HCT116 (cell line): ENCODE data around the gene OR2AJ1. TPM values are rescaled to one million over a fixed set of nuclear protein-coding genes. Genes with fewer than 3 reads are reported as not detected.

ENCODE experiments used
- ATAC-seq: fragments of 200-7000 bp; cut with Tn5 transposase; 2 replicates; pipeline ENCODE4 v1.9.1; 2020; ENCODE audit warnings: mild to moderate bottlenecking, moderate library complexity
- BruUV-seq: library from RNA; stranded (reverse); fragments of 400-500 nt; replicated peaks from 2 replicates; lab custom pipeline; 2021; lab: Mats Ljungman, UMichigan
- CTCF ChIA-PET: fragments of 300-600 bp; sonication (Branson Sonifier 250); formaldehyde crosslinking; loops from one replicate; lab custom pipeline; 2021; ENCODE audit warnings: antibody characterized with exemption; lab: Charles Lee
- POLR2A ChIA-PET: fragments of 300-600, 350-600 bp; sonication (Branson Sonifier 250); formaldehyde crosslinking; loops from one replicate; lab custom pipeline; 2021; ENCODE audit warnings: antibody characterized with exemption; lab: Charles Lee
- RAD21 ChIA-PET, 2 experiments: fragments of 300-600 bp; sonication (Branson Sonifier 250); formaldehyde crosslinking; loops; one replicate each; lab custom pipeline; 2023; ENCODE audit warnings: low total read pairs in 2 of 2; ENCODE audit not compliant: uncharacterized antibody in 2 of 2, unreplicated experiment in 2 of 2, low non-redundant PET in 1 of 2; lab: Charles Lee
- DNase-seq: peaks from one replicate; pipeline ENCODE4 v3.0.0-alpha.2; 2010; ENCODE audit warnings: low read depth, low spot score
- H2AFZ ChIP-seq: fragments of 200-600 bp; shearing (Covaris generic), sonication (generic); 2 replicates; pipeline ENCODE4 v1.6.1; 2017; ENCODE audit warnings: low read depth, mixed run types, mixed read lengths, antibody characterized with exemption, low read length; ENCODE audit not compliant: poor library complexity, severe bottlenecking
- H3K27ac ChIP-seq: 2 replicates; pipeline ENCODE4 v1.5.1; 2012; ENCODE audit warnings: low read depth, low read length
- H3K27me3 ChIP-seq: fragments of 200-600 bp; sonication (generic); 2 replicates; pipeline ENCODE4 v1.6.1; 2016; ENCODE audit warnings: mixed run types, low read length, mixed read lengths; ENCODE audit not compliant: insufficient read depth
- H3K36me3 ChIP-seq, 2 experiments: fragments of 200-500 bp in 1 of 2; fragments of 200-600 bp in 1 of 2; sonication (Bioruptor generic) in 1 of 2; sonication (generic) in 1 of 2; 2 replicates each; pipeline versions ENCODE4 v1.5.1 to v1.6.1; 2014 to 2016; ENCODE audit warnings: low read length in 2 of 2, inconsistent platforms in 1 of 2, mixed read lengths in 1 of 2, mixed run types in 1 of 2; ENCODE audit not compliant: insufficient read depth in 2 of 2, control insufficient read depth in 1 of 2
- H3K4me1 ChIP-seq, 2 experiments: fragments of 200-600 bp in 1 of 2; sonication (generic) in 1 of 2; 2 replicates each; pipeline versions ENCODE4 v1.5.1 to v1.6.1; 2012 to 2017; ENCODE audit warnings: low read length in 2 of 2, inconsistent platforms in 1 of 2, mild to moderate bottlenecking in 1 of 2, mixed read lengths in 1 of 2, mixed run types in 1 of 2, moderate library complexity in 1 of 2; ENCODE audit not compliant: insufficient read depth in 2 of 2, control insufficient read depth in 1 of 2
- H3K4me2 ChIP-seq: fragments of 200-600 bp; sonication (generic); 2 replicates; pipeline ENCODE4 v1.6.1; 2017; ENCODE audit warnings: mixed run types, low read length, mixed read lengths
- H3K4me3 ChIP-seq, 2 experiments: fragments of 200-600 bp in 1 of 2; sonication (generic) in 1 of 2; replicated peaks in 1 of 2; 2 replicates each; pipeline ENCODE4 v1.5.1; 2011 to 2016; ENCODE audit warnings: low read length in 2 of 2, control low read depth in 1 of 2, low read depth in 1 of 2, mild to moderate bottlenecking in 1 of 2, mixed read lengths in 1 of 2, mixed run types in 1 of 2
- H3K79me2 ChIP-seq: fragments of 200-600 bp; sonication (generic); 2 replicates; pipeline ENCODE4 v1.6.1; 2017; ENCODE audit warnings: mild to moderate bottlenecking, mixed run types, low read length, moderate library complexity, mixed read lengths; ENCODE audit not compliant: insufficient read depth
- H3K9ac ChIP-seq: fragments of 200-600 bp; sonication (generic); 2 replicates; pipeline ENCODE4 v1.6.1; 2016; ENCODE audit warnings: low read length, mixed read lengths
- H3K9me2 ChIP-seq: fragments of 200-600 bp; sonication (generic), shearing (Covaris generic); 2 replicates; pipeline ENCODE4 v1.6.1; 2017; ENCODE audit warnings: mixed run types, mild to moderate bottlenecking, moderate library complexity; ENCODE audit not compliant: insufficient read depth
- H3K9me3 ChIP-seq, 2 experiments: fragments of 200-500 bp in 1 of 2; fragments of 200-600 bp in 1 of 2; sonication (Bioruptor generic) in 1 of 2; sonication (generic) in 1 of 2; 2 replicates each; pipeline ENCODE4 v1.6.1; 2014 to 2017; ENCODE audit warnings: low read length in 2 of 2, mixed read lengths in 2 of 2, inconsistent platforms in 1 of 2, low read depth in 1 of 2, mild to moderate bottlenecking in 1 of 2, mixed run types in 1 of 2, moderate library complexity in 1 of 2; ENCODE audit not compliant: control insufficient read depth in 1 of 2, insufficient read depth in 1 of 2
- H4K20me1 ChIP-seq: fragments of 200-600 bp; sonication (generic), shearing (Covaris generic); 2 replicates; pipeline ENCODE4 v1.6.1; 2017; ENCODE audit warnings: mixed run types, mild to moderate bottlenecking, moderate library complexity; ENCODE audit not compliant: insufficient read depth
- CBX3 ChIP-seq: IDR thresholded peaks from 2 replicates; pipeline ENCODE4 v1.6.1; 2012; ENCODE audit warnings: low read depth
- CTCF ChIP-seq, 3 experiments: fragments of 200-600 bp in 1 of 3; sonication (generic) in 1 of 3; IDR thresholded peaks in 2 of 3; conservative IDR thresholded peaks in 1 of 3; 2 replicates each; pipeline ENCODE4 v1.5.1; 2012 to 2017; ENCODE audit warnings: low read depth in 2 of 3, low read length in 2 of 3, antibody characterized with exemption in 1 of 3, borderline replicate concordance in 1 of 3, control low read depth in 1 of 3, mild to moderate bottlenecking in 1 of 3, mixed read lengths in 1 of 3, mixed run types in 1 of 3, moderate library complexity in 1 of 3; ENCODE audit not compliant: insufficient read depth in 1 of 3
- ELF1 ChIP-seq: IDR thresholded peaks from 2 replicates; pipeline ENCODE4 v1.6.1; 2012; ENCODE audit warnings: low read depth, borderline replicate concordance
- EZH2 ChIP-seq: fragments of 200-600 bp; sonication (generic); IDR thresholded peaks from 2 replicates; pipeline ENCODE4 v1.6.1; 2017; ENCODE audit warnings: antibody characterized with exemption, mixed run types
- EZH2phosphoT487 ChIP-seq: fragments of 200-600 bp; IDR thresholded peaks from 2 replicates; pipeline ENCODE4 v1.6.1; 2018; ENCODE audit warnings: antibody characterized with exemption, borderline replicate concordance
- FOSL1 ChIP-seq: IDR thresholded peaks from 2 replicates; pipeline ENCODE4 v1.6.1; 2012; ENCODE audit warnings: low read depth
- JUND ChIP-seq: IDR thresholded peaks from 2 replicates; pipeline ENCODE4 v1.6.1; 2012
- POLR2A ChIP-seq: IDR thresholded peaks from 2 replicates; pipeline ENCODE4 v1.7.0; 2011; ENCODE audit warnings: borderline replicate concordance; ENCODE audit not compliant: insufficient read depth, insufficient read length; ENCODE audit errors: extremely low read depth
- POLR2AphosphoS5 ChIP-seq: IDR thresholded peaks from 2 replicates; pipeline ENCODE4 v1.6.1; 2011; ENCODE audit warnings: mild to moderate bottlenecking, low read depth, low read length, moderate library complexity
- REST ChIP-seq: IDR thresholded peaks from 2 replicates; pipeline ENCODE4 v1.6.1; 2012; ENCODE audit warnings: low read depth
- SIN3A ChIP-seq: IDR thresholded peaks from 2 replicates; pipeline ENCODE4 v1.6.1; 2012; ENCODE audit warnings: low read depth
- SP1 ChIP-seq: IDR thresholded peaks from 2 replicates; pipeline ENCODE4 v1.6.1; 2012; ENCODE audit warnings: low read depth
- TCF7L2 ChIP-seq: IDR thresholded peaks from 2 replicates; pipeline ENCODE4 v1.7.0; 2011; ENCODE audit warnings: borderline replicate concordance, inconsistent platforms; ENCODE audit not compliant: insufficient read depth, insufficient read length; ENCODE audit errors: extremely low read depth
- ZNF274 ChIP-seq: fragments of 200-500 bp; sonication (Bioruptor generic); IDR thresholded peaks from 2 replicates; pipeline ENCODE4 v1.6.1; 2014; ENCODE audit warnings: mild to moderate bottlenecking, low read depth, low read length, inconsistent platforms
- intact Hi-C: fragments of 100-400 bp; cut with micrococcal nuclease; formaldehyde crosslinking; loops from 2 replicates; pipeline ENCODE4 v1.10.0; 2022
- total RNA-seq: library from RNA; stranded (reverse); gene quantifications from one replicate; pipeline ENCODE4 v1.2.1, GENCODE V29; 2021; ENCODE audit not compliant: unreplicated experiment

The OR2AJ1 gene
- total RNA-seq, 1 experiment from 2014 or later = not detected

- no peak overlapping the region for H3K4me3 ChIP-seq
- peaks cover 7 to 13% of the 10 kb centered on the region in 2 experiments; a peak in 2 of 4 replicates for H3K9me3 ChIP-seq
- H3K4me1 ChIP-seq = no peaks in the 10 kb centered on the region
- no peak overlapping the region for H3K9ac ChIP-seq
- H3K27me3 ChIP-seq = no peaks in the 10 kb centered on the region
- TF ChIP-seq SP1 = no peak
- TF ChIP-seq TCF7L2 = no peak
- TF ChIP-seq EZH2 = no peak
- no peak for TF ChIP-seq CBX3
- TF ChIP-seq SIN3A = no peak
- no peak for TF ChIP-seq CTCF (IDR thresholded peaks at IDR 0.05 in 2 of 3, conservative IDR thresholded peaks at IDR 0.05 in 1 of 3; ENCODE audit: borderline replicate concordance in 1 of 3, insufficient read depth in 1 of 3, low read depth in 2 of 3, low read length in 2 of 3)
- no peak for TF ChIP-seq REST
- TF ChIP-seq ZNF274 = no peak
- no peak for TF ChIP-seq JUND
- TF ChIP-seq POLR2AphosphoS5 = no peak
- TF ChIP-seq ELF1 = no peak
- TF ChIP-seq POLR2A = no peak
- no peak for TF ChIP-seq FOSL1
- TF ChIP-seq EZH2phosphoT487 = no peak
- no peaks in the 10 kb centered on the region for H3K9me2 ChIP-seq
- ATAC-seq = no peak
- no peaks in the 10 kb centered on the region for H3K36me3 ChIP-seq
- H2AFZ ChIP-seq = no peak overlapping the region
- H3K27ac ChIP-seq = no peak overlapping the region
- CTCF ChIA-PET = no interaction called here
- RAD21 ChIA-PET = no interaction called here
- H4K20me1 ChIP-seq = no peaks in the 10 kb centered on the region
- POLR2A ChIA-PET = no interaction called here
- no peak for DNase-seq
- H3K79me2 ChIP-seq = no peaks in the 10 kb centered on the region
- intact Hi-C loops = no loop called here
- BruUV-seq = no TSS peak
- no peak overlapping the region for H3K4me2 ChIP-seq
Measured at GRCh38 chr1:247953408-247953807, 28.7 kb downstream of the OR2AJ1 start.
